Amygdala (tissue), 56 donors: ENCODE results near the gene ZNF732.
A peak's percentile ranks its signal among the peaks of the same experiment; 100 is the strongest.

ENCODE experiments used
- DNase-seq, 56 donors: peaks; one replicate each; lab custom pipeline; 2025; lab: John Stamatoyannopoulos, UW

Gene ZNF732

GRCh38 chr4:256492-256891, 48.8 kb downstream of the ZNF732 start:
- no peak for DNase-seq

- no peak for DNase-seq
These were observed 51.1 kb downstream of the ZNF732 start for GRCh38 chr4:253936-254756.

- DNase-seq: no peak
These were observed 53.1 kb downstream of the ZNF732 start for GRCh38 chr4:252065-252601.

- peak in 18 of 56 donors; percentile 0 to 68 (median 8) for DNase-seq
These were observed 60.8 kb downstream of the ZNF732 start for GRCh38 chr4:244471-244870.

- DNase-seq: no peak
These were observed 61.8 kb downstream of the ZNF732 start for GRCh38 chr4:243426-243825.

- DNase-seq: peak in 43 of 56 donors; percentile 2 to 78 (median 24)
These were observed 63.0 kb downstream of the ZNF732 start for GRCh38 chr4:242121-242848.

- DNase-seq: peak in 1 of 56 donors; percentile 13
These were observed 63.9 kb downstream of the ZNF732 start for GRCh38 chr4:241411-241810.

- DNase-seq: no peak
These were observed 69.2 kb downstream of the ZNF732 start for GRCh38 chr4:236028-236427.

GRCh38 chr4:234178-234577, 71.1 kb downstream of the ZNF732 start:
- no peak for DNase-seq

- no peak for DNase-seq
These were observed 81.3 kb downstream of the ZNF732 start for GRCh38 chr4:223913-224497.
